Caki2 (cell line): ENCODE measurements around the gene SEC16A. TPM values are rescaled to one million over a fixed set of nuclear protein-coding genes. Genes with fewer than 3 reads are reported as not detected.

ENCODE experiments used
- DNase-seq: peaks from one replicate; pipeline ENCODE4 v3.0.0-alpha.2; 2015; ENCODE audit warnings: low read depth
- in situ Hi-C: cut with HindIII; loops from 2 replicates; pipeline ENCODE4 v1.10.0; 2016; ENCODE audit warnings: low sequenced_read_pairs, low pct_unique_long_range_greater_than_20kb, mixed read lengths
- total RNA-seq: library from RNA; depleted of rRNA; stranded (reverse); fragments of >200 nt; shearing (Covaris generic); gene quantifications from 2 replicates; pipeline ENCODE4 v1.2.3, GENCODE V29; 2014; ENCODE audit warnings: low replicate concordance

Gene SEC16A
- total RNA-seq, 1 experiment from 2014 or later = 5.4 TPM

GRCh38 chr9:136507221-136507991, 24.6 kb upstream of the SEC16A start:
- no peak for DNase-seq
- in situ Hi-C loops = no loop called here

GRCh38 chr9:136506425-136506824, 23.6 kb upstream of the SEC16A start:
- in situ Hi-C loops = no loop called here
- no peak for DNase-seq

- in situ Hi-C loops = no loop called here
- no peak for DNase-seq
These were observed 22.9 kb upstream of the SEC16A start for GRCh38 chr9:136505406-136506403.

GRCh38 chr9:136504512-136505348, 21.9 kb upstream of the SEC16A start:
- DNase-seq = no peak
- in situ Hi-C loops = no loop called here

DNA sequence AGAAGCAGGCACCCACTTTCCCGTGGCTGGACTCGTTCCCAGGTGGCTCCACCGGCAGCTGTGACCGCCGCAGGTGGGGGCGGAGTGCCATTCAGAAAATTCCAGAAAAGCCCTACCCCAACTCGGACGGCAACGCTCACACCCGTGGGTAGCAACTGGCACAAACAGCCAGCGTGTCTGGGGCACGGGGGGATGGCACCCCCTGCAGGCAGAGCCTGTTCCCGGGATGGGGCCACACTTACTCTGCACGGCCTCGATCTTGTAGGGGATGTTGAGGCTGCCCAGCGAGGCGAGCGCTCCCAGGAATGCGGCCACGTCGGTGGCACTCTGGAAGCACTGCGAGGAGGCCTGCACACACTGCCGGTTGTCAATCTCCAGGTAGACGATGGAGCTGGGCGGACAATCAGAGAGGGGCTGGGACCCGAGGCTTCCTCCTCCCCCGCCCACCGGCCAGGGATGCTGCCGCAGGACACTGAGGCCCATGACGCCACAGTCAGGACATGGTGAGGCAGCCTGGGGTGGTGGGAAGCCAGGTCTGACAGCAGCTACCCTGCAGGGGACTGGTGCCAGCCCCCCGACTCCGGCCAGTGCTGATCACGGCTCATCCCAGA, 20.2 kb upstream of the SEC16A start:
- no peak for DNase-seq
- in situ Hi-C loops = no loop called here

DNA sequence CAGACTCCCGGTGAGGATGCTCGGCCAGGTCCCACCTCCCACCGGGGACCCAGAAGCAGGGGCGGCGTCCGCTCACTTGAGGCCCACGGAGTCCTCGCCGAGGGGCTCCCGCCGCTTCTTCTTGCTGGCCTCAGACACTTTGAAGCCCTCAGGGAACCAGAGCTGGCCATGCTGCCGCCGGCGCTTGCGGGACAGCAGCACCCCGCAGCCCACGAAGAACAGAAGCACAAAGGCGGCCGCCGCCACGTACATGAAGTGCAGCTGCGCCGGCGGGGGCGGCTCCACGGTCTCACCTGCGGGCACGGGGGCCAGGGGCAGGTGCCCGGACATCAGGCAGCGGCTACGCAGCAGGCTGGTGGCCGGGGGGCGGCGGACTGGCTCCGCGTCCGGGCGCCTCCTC, 19.4 kb upstream of the SEC16A start:
- in situ Hi-C loops = no loop called here
- DNase-seq = no peak

DNA sequence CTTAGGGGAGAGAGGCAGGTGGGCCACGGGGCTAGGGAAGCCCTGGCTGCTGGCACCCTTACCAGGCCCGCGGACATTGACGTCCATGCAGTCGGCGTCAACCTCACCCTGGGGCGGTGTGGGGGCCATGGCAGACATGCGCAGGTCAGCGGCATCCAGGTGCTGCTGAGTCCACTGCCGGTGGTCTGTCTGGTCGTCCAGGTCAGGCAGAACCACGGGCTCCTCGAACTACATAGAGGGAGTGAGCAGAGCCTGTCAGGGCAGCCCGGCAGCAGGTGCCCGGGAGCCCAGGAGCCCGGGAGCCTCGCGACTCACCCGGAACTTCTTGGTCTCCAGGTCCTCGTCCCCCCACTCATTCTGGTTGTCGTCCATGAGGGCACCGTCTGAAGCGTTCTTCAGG, 18.8 kb upstream of the SEC16A start:
- DNase-seq = no peak
- in situ Hi-C loops = no loop called here

DNA sequence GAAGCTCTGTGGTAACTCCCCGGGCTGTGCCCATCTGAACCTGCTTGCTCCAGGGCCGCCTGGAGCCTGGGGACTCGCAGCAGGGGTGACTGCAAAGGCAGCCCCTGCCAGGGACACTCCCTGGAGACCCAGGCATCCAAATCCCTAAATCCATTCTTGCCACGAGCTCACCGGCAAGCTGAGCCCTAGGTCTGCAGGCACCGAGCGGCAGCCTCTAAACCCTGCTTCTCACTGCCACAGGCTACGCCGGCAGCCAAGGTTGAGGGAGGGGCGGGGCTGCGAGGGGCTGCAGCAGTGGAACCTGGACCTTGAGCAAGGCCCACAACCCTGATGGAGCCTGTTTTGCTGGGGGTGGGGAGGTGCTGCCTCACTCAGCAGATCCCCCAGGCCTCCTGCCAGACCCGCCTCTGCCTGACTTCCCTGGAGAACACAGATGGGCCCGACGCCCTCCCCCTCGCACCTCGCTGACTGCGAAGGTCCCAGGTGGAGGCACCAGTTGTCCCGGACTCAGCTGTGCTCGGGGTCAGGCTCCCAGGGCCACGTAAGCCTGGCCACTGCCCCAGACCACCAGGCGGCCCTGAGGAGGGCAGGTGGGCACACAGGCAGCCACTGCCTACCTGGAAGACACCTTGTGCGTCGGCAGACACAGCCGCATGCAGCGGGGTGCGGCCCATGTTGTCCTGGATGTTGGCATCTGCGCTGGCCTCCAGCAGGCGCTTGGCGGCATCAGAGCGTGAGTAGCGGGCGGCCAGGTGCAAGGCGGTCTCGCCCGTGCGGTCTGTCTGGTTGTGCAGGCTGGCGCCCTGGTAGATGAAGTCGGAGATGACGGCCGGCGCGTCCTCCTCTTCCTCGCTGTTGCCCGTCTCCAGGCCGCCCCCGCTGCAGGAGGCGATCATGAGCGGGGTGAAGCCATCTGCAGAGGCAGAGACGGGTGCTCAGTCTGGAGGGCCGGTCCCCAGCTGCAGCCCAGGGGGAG, 17.4 kb upstream of the SEC16A start:
- in situ Hi-C loops = no loop called here
- no peak for DNase-seq

DNA sequence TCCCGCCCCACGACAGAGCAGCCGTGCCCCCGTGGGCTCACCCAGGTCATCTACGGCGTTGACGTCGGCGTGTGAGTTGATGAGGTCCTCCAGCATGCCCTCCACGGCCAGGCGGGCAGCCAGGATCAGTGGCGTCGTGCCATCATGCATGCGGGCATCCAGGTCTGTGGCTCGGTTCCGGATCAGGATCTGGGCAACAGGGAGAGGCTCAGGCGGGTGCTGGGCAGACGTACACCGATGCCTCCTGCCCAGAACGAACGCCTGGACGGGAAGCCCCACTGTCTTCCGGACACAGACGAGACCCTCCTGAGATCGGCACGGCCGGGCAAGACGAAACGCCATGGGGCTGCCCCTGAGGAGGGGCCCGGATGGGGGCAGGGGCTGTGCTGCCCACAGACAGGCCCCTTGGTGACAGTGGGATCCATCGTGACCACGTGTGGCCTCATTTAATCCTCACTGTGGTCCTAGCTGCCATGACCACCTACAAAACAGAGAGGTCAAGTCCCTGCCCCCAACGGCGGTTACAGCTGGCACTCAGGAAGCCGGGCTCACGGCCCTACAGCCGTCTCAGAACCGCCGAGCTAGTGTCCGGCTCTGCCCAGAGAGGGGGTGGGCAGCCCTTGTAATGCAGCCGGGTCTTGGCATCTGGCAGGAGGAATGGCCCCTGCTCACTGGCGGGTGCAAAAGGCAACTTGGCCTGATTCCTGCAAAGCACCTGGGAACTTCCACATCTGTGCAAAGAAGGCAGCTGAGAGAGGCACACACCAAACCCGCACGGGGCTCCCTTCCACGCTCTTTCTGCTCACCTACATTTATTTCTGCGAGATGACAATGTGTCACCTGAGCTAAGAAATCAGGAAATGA, 16.5 kb upstream of the SEC16A start:
- DNase-seq = no peak
- in situ Hi-C loops = no loop called here

GRCh38 chr9:136497916-136498695, 15.3 kb upstream of the SEC16A start:
- in situ Hi-C loops = no loop called here
- DNase-seq = no peak

DNA sequence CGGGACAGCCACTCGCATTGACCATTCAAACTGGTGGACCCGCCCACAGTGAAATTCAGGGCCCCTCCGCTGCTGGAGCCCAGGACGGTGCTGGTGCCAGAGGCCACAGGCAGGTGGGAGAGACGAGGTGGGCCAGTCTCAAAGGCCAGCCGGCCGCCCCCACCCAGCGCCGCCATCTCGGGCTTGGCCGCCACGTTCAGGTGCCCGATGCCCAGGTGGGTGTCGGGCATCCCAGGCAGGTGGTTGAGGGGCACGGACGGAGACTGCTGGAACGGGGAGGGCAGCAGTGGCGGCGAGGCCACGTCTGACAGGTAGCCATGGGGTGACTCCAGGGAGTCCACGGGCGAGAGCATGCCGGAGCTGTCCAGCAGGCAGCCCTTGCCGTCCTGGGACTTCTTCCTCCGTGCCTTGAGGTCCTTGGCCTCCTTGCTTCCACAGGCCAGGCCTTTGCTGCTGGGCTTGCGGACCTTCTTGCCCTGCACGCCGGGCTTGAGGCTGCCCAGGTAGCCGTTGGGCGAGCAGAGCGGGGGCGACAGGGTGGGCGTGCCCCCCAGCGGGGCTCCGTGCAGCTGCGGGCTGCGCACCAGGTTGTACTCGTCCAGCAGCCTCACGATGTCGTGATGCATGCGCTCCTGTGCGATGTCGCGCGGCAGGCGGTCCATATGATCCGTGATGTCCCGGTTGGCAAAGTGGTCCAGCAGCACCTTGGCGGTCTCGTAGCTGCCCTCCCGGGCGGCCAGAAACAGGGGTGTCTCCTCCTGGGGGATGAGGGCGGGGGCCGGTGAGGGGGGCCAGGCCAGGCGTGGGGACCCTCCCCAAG, 14.2 kb upstream of the SEC16A start:
- DNase-seq = no peak
- in situ Hi-C loops = no loop called here

- no peak for DNase-seq
- in situ Hi-C loops = no loop called here
These were observed 13.3 kb upstream of the SEC16A start for GRCh38 chr9:136496181-136496580.

DNA sequence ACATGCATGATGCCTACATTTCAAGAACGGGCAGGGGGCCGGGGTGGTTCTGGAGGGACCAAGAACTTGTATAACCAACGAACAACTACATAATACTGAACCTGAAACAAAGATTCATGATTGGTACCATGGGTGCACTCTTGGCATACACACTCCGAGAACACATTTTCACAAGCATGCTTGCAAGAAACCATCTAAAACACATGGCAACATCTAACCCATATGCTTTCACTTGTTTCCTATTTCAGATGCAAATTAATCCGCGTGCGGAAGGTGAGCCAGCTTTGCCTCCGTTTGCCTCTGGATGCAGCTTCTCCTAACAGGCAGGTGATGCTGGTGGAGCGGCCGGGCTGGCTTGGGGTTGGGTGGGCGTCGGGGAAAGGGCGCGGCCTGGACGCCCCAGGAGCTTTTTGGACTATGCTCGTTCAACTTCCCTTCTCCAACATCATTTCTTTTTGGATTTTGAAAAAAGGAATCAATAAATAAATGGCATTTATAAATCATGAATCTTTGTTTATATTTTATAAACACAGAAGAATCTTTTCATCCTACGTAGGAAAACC, 12.5 kb upstream of the SEC16A start:
- in situ Hi-C loops = no loop called here
- no peak for DNase-seq

- no peak for DNase-seq
- in situ Hi-C loops = no loop called here
These were observed 11.8 kb upstream of the SEC16A start for GRCh38 chr9:136494531-136495215.
